Duodenal mucosa (tissue), 2 donors: ENCODE measurements around the gene MSI2.
"Not testable (repeated sequence)": the region's sequence is repeated elsewhere in the genome, so short reads cannot be mapped to it uniquely, and the experiment has no call there.

Experiments
- H3K27ac ChIP-seq: one replicate; pipeline ENCODE4 v1.7.0; 2013; ENCODE audit warnings: low read depth, low read length
- H3K27me3 ChIP-seq, 2 donors: one replicate each; pipeline ENCODE4 v1.7.0; 2013; ENCODE audit warnings: low read length in 2 of 2, control low read depth in 1 of 2; ENCODE audit not compliant: insufficient read depth in 2 of 2, control insufficient read depth in 1 of 2
- H3K36me3 ChIP-seq, 2 donors: one replicate each; pipeline ENCODE4 v1.7.0; 2013; ENCODE audit warnings: low read length in 2 of 2, control low read depth in 1 of 2; ENCODE audit not compliant: insufficient read depth in 2 of 2, control insufficient read depth in 1 of 2
- H3K4me1 ChIP-seq, 2 donors: one replicate each; pipeline ENCODE4 v1.7.0; 2013; ENCODE audit warnings: low read length in 2 of 2, control low read depth in 1 of 2; ENCODE audit not compliant: insufficient read depth in 2 of 2, control insufficient read depth in 1 of 2
- H3K4me3 ChIP-seq, 2 donors: one replicate each; pipeline ENCODE4 v1.7.0; 2013; ENCODE audit warnings: low read length in 2 of 2, low read depth in 1 of 2
- H3K9ac ChIP-seq, 2 donors: one replicate each; pipeline ENCODE4 v1.7.0; 2013; ENCODE audit warnings: low read length in 2 of 2, low read depth in 1 of 2
- H3K9me3 ChIP-seq, 2 donors: one replicate each; pipeline ENCODE4 v1.7.0; 2013; ENCODE audit warnings: low read length in 2 of 2, control low read depth in 1 of 2; ENCODE audit not compliant: control insufficient read depth in 1 of 2

The MSI2 gene

DNA sequence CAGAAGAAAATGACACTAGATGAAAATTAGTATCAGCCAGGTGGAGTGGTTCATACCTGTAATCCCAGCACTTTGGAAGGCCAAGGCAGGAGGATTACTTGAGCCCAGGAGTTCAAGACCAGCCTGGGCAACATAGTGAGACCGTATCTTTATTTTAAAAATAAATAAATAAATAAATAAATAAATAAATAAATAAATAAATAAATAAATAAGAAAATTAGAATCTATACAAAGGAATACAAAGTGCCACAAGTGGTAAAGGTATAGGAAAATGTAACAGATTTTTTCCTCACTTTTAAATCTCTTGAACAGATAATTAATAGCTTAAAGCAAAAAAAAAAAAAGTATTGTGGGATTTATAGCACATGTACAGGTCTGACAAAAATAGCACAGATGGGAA, 33.9 kb upstream of the MSI2 start:
- H3K36me3 ChIP-seq, H3K27me3 ChIP-seq, H3K9ac ChIP-seq, H3K4me3 ChIP-seq, H3K27ac ChIP-seq, H3K4me1 ChIP-seq: not testable (repeated sequence)
- peaks cover 6 to 10% of the 10 kb centered on the region in 2 donors for H3K9me3 ChIP-seq

DNA sequence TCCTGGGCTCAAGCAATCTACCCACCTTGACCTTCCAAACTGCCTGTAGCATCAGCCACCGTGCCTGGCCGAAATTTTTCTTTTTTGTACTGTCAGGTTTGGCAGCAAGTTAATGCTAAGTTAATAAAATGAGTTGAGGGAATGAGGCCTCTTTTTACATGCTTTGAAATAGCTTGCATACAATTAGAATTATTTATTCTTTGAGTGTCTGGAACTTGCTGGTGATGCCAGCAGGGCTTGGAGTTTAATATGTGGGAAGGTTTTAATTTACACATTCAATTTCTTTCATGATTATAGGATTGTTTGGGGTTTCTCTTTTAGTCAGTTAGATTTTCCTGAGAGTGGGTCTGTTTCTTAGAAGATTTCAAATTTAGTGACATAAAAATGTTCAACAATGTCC, 31.2 kb upstream of the MSI2 start:
- H3K4me3 ChIP-seq, result no peak overlapping the region
- no peak overlapping the region for H3K27ac ChIP-seq
- no peak overlapping the region for H3K9ac ChIP-seq
- peaks cover 6 to 10% of the 10 kb centered on the region in 2 donors for H3K9me3 ChIP-seq
- no peaks in the 10 kb centered on the region for H3K27me3 ChIP-seq
- no peaks in the 10 kb centered on the region for H3K36me3 ChIP-seq
- H3K4me1 ChIP-seq, result no peaks in the 10 kb centered on the region

DNA sequence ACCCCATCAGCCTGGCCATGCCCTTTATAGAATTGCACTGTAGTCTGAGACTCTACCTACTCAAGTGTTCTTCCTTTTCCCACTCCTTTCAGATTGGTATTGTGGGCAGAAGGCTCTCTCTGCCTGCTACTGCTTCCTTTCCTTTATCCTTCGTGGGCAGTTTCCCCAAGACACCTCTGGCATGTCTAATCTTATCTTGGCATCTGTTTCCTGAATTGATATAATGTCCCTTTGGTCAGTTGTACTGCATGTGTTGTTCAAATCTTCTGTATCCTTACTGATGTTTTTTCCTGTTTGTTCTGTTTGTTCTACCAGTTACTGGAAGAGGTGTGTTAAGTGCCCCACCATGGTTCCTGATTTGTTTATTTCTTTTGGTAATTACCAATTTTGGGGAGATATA, 29.5 kb upstream of the MSI2 start:
- no peak overlapping the region for H3K9ac ChIP-seq
- H3K36me3 ChIP-seq, result no peaks in the 10 kb centered on the region
- no peaks in the 10 kb centered on the region for H3K27me3 ChIP-seq
- no peaks in the 10 kb centered on the region for H3K4me1 ChIP-seq
- no peak overlapping the region for H3K27ac ChIP-seq
- peaks cover 3 to 5% of the 10 kb centered on the region in 2 donors for H3K9me3 ChIP-seq
- H3K4me3 ChIP-seq, result no peak overlapping the region

DNA sequence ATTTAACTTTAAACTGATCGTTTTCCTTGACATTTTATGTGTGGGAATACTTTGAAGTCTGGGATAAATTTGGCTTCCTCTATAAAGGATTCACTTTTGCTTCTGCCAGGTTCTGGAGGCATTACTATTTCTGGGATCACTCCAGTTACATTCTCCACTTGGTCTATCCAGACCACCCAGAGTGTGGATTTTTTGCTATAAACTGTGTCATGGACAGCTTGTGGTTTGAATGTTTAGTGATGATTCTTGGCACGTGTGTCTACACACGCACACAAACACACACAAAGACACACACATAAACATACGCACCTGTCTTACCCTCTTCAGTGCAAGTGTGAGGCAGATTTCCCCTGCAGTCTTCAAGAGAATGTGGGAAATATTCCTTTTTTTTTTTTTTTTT, 27.4 kb upstream of the MSI2 start:
- H3K4me1 ChIP-seq, result no peaks in the 10 kb centered on the region
- H3K4me3 ChIP-seq, result no peak overlapping the region
- no peaks in the 10 kb centered on the region for H3K27me3 ChIP-seq
- no peaks in the 10 kb centered on the region for H3K36me3 ChIP-seq
- H3K9me3 ChIP-seq, result no peaks in the 10 kb centered on the region
- H3K9ac ChIP-seq, result no peak overlapping the region
- no peak overlapping the region for H3K27ac ChIP-seq

DNA sequence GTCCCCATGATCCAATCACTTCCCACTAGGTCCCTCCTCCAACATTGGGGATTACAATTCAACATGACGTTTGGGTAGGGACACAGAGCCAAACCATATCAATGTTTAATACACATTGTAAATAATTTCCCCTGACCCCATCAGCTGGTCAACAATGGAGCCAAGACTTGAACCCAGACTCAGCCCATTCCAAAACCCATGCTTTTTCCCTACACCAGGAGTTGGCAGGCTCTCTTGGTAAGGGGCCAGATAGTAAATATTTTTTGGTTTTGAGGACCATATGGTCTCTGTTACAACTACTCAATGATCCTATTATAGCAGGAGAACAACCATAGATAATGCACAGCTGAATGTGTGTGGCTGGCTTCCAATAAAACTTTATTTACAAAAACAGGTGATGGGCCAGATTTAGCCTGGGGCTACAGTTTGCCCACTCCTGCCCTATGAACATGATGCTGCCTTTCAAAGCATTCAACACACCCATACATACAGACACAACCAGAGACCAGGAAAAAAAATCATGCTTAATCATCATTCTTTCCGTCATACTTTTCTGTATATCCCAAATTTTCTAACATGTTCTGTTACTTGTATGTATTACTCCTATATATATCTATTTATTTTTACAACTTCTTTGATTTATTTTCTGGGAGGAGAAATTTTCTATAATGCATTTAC, 22.1 kb upstream of the MSI2 start:
- Histone ChIP-seq H3K27me3 (peaks cover 0 to 6% of the 10 kb centered on the region in 2 donors), H3K4me1 (no peaks in the 10 kb centered on the region), H3K9me3 (no peaks in the 10 kb centered on the region)

DNA sequence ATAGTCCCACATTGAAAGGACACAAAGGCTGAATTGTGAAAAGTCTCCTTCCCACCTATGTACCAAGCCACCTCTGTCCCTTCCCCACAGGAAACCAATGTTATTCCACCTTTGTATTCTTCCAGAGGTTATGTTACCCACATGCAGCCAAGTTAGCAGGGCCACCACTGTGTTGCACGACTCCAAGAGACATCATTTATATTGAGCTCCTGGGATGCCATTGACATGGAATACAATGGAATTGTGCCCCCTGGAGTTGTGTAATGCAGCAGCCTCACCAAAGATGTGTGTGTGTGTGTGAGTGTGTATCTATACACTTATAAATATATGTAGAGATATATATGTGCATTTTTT, 21.6 kb upstream of the MSI2 start:
- Histone ChIP-seq H3K27me3 (peaks cover 0 to 6% of the 10 kb centered on the region in 2 donors), H3K4me1 (no peaks in the 10 kb centered on the region), H3K27ac (no peak overlapping the region), H3K9ac (no peak overlapping the region), H3K9me3 (no peaks in the 10 kb centered on the region), H3K4me3 (no peak overlapping the region), H3K36me3 (no peaks in the 10 kb centered on the region)

More for the DNA sequence above, 22.1 kb upstream of the MSI2 start:
- Histone ChIP-seq H3K4me3 (no peak overlapping the region), H3K9ac (no peak overlapping the region), H3K27ac (no peak overlapping the region), H3K36me3 (no peaks in the 10 kb centered on the region)

DNA sequence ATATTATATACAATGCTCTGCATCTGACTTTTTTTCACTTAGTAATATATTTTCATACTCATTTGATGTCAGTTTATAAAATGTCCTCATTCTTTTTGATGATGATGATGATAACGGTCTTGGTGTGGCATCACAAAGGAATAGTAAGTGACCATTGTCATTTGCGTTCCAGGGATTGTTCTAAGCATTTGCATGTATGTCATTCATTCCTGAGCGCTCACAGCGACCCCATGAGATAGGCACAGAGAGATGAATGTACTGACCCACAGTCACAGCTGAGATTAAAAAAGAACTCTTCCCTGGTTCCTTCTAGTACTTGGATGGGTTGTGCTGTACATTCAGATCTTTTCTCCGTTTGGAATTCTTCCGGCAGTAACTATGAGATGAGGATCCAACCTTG, 21.2 kb upstream of the MSI2 start:
- H3K27ac ChIP-seq, result no peak overlapping the region

DNA sequence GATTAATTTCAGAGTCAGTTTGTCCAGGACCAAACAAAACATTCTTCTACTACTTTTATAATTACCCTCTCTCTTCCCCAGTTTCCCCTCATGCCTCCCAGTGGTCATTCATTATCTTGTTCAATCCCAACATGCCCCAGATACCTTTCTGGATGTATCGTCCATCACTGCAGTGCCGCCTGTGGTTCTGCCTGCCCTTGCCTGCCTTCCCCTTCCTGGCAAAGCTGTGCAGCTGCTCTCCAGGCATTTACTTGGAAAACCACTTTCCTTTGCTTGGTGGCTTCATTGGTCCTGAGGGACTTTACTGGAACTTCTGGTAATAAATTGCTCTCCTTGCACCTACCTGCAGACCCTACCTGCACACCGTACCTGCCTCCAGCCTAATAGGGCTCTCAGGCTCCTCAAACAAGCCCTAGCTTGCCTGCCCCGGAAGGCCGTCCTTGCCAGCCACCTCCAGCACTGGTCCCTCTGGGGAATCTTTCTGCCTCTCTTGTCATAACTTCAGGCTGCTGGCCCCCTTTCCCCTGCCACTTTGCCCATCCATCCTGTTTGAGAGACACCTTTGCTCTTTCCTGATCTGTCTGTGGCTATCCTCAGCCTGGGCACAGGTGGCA, 19.5 kb upstream of the MSI2 start:
- Histone ChIP-seq H3K27me3 (peaks cover 0 to 6% of the 10 kb centered on the region in 2 donors), H3K9me3 (no peaks in the 10 kb centered on the region), H3K36me3 (no peaks in the 10 kb centered on the region), H3K4me3 (no peak overlapping the region), H3K9ac (no peak overlapping the region), H3K4me1 (no peaks in the 10 kb centered on the region), H3K27ac (no peak overlapping the region)

More for the DNA sequence above, 21.2 kb upstream of the MSI2 start:
- H3K27me3 ChIP-seq, result peaks cover 0 to 6% of the 10 kb centered on the region in 2 donors
- H3K4me3 ChIP-seq, result no peak overlapping the region
- no peak overlapping the region for H3K9ac ChIP-seq
- no peaks in the 10 kb centered on the region for H3K9me3 ChIP-seq
- no peaks in the 10 kb centered on the region for H3K4me1 ChIP-seq
- H3K36me3 ChIP-seq, result no peaks in the 10 kb centered on the region

DNA sequence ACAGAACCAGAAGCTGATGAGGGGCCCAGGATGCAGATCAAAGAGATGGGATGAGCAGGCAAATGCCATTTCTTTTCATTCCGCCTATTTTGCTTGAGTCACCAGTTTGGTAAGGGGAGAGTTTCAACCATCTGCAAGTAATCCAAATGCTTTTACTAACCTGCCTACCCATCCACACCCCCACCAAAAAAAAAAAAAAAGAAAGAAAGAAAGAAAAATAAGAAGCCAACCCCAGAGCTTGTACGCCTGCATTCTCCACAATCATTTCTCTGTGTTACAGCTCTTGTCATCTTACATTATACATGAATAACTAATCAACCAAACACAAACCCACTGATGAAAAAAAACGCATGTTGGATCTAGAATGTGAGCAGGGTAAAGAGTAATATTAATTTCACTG, 15.7 kb upstream of the MSI2 start:
- H3K9ac ChIP-seq, result no peak overlapping the region

DNA sequence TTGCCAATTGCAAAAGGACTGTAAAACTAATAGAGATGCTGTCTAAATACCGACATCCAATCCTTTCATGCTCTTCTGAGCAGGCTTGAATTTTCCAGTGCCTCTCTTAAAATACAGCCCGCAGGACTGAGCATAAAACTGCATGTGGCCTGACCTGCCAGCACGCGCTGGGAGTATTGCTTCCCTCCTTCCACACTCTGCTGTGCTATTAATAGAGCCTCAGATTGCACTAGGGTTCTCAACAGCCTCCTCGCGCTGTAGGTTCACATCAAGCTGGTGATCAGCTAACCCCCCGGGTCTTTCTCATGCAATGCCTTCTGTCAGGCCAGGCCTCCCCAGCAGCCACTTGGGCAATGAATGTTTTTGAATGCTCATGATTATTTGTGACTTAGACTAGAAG, 14.2 kb upstream of the MSI2 start:
- H3K36me3 ChIP-seq, result no peaks in the 10 kb centered on the region
- H3K9ac ChIP-seq, result no peak overlapping the region
- no peak overlapping the region for H3K27ac ChIP-seq
- no peak overlapping the region for H3K4me3 ChIP-seq
- H3K27me3 ChIP-seq, result peaks cover 0 to 3% of the 10 kb centered on the region in 2 donors
- H3K9me3 ChIP-seq, result no peaks in the 10 kb centered on the region
- no peaks in the 10 kb centered on the region for H3K4me1 ChIP-seq

More for the DNA sequence above, 15.7 kb upstream of the MSI2 start:
- H3K4me3 ChIP-seq, result no peak overlapping the region
- no peaks in the 10 kb centered on the region for H3K9me3 ChIP-seq
- no peaks in the 10 kb centered on the region for H3K4me1 ChIP-seq
- H3K36me3 ChIP-seq, result no peaks in the 10 kb centered on the region
- H3K27me3 ChIP-seq, result peaks cover 0 to 9% of the 10 kb centered on the region in 2 donors
- no peak overlapping the region for H3K27ac ChIP-seq
